Endothelial cell of umbilical vein (primary cell): ENCODE measurements around the gene SYNGR1. TPM values are rescaled to one million over a fixed set of nuclear protein-coding genes. Genes with fewer than 3 reads are reported as not detected.

Source experiments
- Bru-seq: library from RNA; stranded (reverse); fragments of 400-500 nt; gene quantifications from one replicate; lab custom pipeline; 2021; lab: Mats Ljungman, UMichigan
- BruChase-seq, 2 experiments: library from RNA; stranded (reverse); fragments of 400-500 nt; gene quantifications; one replicate each; lab custom pipeline; 2021; lab: Mats Ljungman, UMichigan
- BruUV-seq: library from RNA; stranded (reverse); fragments of 400-500 nt; replicated peaks from 2 replicates; lab custom pipeline; 2021; lab: Mats Ljungman, UMichigan
- CTCF ChIA-PET: fragments of 300-600, 350-600 bp; sonication (Branson Sonifier 250); formaldehyde crosslinking; loops from one replicate; lab custom pipeline; 2021; ENCODE audit warnings: antibody characterized with exemption, inconsistent platforms; lab: Charles Lee
- POLR2A ChIA-PET: fragments of 300-600, 350-600 bp; sonication (Branson Sonifier 250); formaldehyde crosslinking; loops from one replicate; lab custom pipeline; 2021; ENCODE audit warnings: antibody characterized with exemption, inconsistent platforms; lab: Charles Lee
- DNase-seq: peaks from one replicate; pipeline ENCODE4 v3.0.0-alpha.2; 2011; ENCODE audit warnings: low read depth, low spot score
- FAIRE-seq: peaks from 2 replicates; lab custom pipeline; 2011; peaks lifted over from hg19 to GRCh38; lab: Jason Lieb, UNC
- H2AFZ ChIP-seq: 2 replicates; pipeline ENCODE4 v1.6.0; 2012; ENCODE audit warnings: low read depth, low read length, control low read depth, inconsistent platforms
- H3K27ac ChIP-seq: 2 replicates; pipeline ENCODE4 v1.5.1; 2011; ENCODE audit warnings: low read depth, mild to moderate bottlenecking, control low read depth, low read length, moderate library complexity; ENCODE audit not compliant: insufficient read depth
- H3K27me3 ChIP-seq, 2 experiments: 2 replicates each; pipeline versions ENCODE4 v1.6.0 to v1.6.1; 2011; ENCODE audit warnings: low read length in 2 of 2, mixed read lengths in 1 of 2; ENCODE audit not compliant: control insufficient read depth in 2 of 2, insufficient read depth in 2 of 2
- H3K36me3 ChIP-seq, 2 experiments: 2 replicates in 1 of 2; 3 replicates in 1 of 2; pipeline ENCODE4 v1.5.1; 2011; ENCODE audit warnings: low read length in 2 of 2, mild to moderate bottlenecking in 1 of 2, moderate library complexity in 1 of 2; ENCODE audit not compliant: control insufficient read depth in 2 of 2, insufficient read depth in 2 of 2; ENCODE audit errors: extremely low read depth in 1 of 2
- H3K4me1 ChIP-seq: 3 replicates; pipeline ENCODE4 v1.5.1; 2011; ENCODE audit warnings: mild to moderate bottlenecking, low read length; ENCODE audit not compliant: control insufficient read depth, insufficient read depth; ENCODE audit errors: extremely low read depth
- H3K4me2 ChIP-seq: 2 replicates; pipeline ENCODE4 v1.6.1; 2011; ENCODE audit warnings: low read length, control low read depth, mixed read lengths; ENCODE audit not compliant: insufficient read depth
- H3K4me3 ChIP-seq, 3 experiments: fragments of 200-600 bp in 1 of 3; sonication (generic), shearing (Covaris generic) in 1 of 3; replicated peaks in 1 of 3; 2 replicates each; pipeline ENCODE4 v1.5.1; 2011 to 2016; ENCODE audit warnings: control low read depth in 3 of 3, low read length in 3 of 3, mild to moderate bottlenecking in 2 of 3, inconsistent platforms in 1 of 3, low read depth in 1 of 3, moderate library complexity in 1 of 3; ENCODE audit not compliant: insufficient read depth in 1 of 3
- H3K79me2 ChIP-seq: 2 replicates; pipeline ENCODE4 v1.6.0; 2012; ENCODE audit warnings: low read length, inconsistent platforms; ENCODE audit not compliant: control insufficient read depth, insufficient read depth
- H3K9ac ChIP-seq: replicated peaks from 2 replicates; pipeline ENCODE3; 2011; ENCODE audit warnings: low read length, control low read depth; ENCODE audit not compliant: insufficient read depth; ENCODE audit errors: extremely low read depth
- H3K9me1 ChIP-seq: replicated peaks from 3 replicates; pipeline ENCODE4 v1.6.0; 2011; ENCODE audit warnings: mild to moderate bottlenecking, low read length; ENCODE audit not compliant: control insufficient read depth, insufficient read depth; ENCODE audit errors: extremely low read depth
- H3K9me3 ChIP-seq: replicated peaks from 2 replicates; pipeline ENCODE4 v1.5.1; 2012; ENCODE audit warnings: low read length, inconsistent platforms; ENCODE audit not compliant: control insufficient read depth, insufficient read depth
- H4K20me1 ChIP-seq: replicated peaks from 2 replicates; pipeline ENCODE3; 2011; ENCODE audit warnings: mild to moderate bottlenecking, low read length; ENCODE audit not compliant: control insufficient read depth, insufficient read depth; ENCODE audit errors: extremely low read depth
- EZH2 ChIP-seq: IDR thresholded peaks from 2 replicates; pipeline ENCODE4 v1.6.1; 2012; ENCODE audit warnings: borderline replicate concordance, low read depth, mild to moderate bottlenecking, moderate library complexity, low read length, inconsistent platforms; ENCODE audit not compliant: severe bottlenecking
- GATA2 ChIP-seq: IDR thresholded peaks from 2 replicates; pipeline ENCODE4 v1.7.0; 2011; ENCODE audit warnings: low read depth, mild to moderate bottlenecking, moderate library complexity, mixed read lengths, low read length; ENCODE audit not compliant: insufficient read length, insufficient read depth
- dilution Hi-C: fragments of 300-500 bp; cut with MboI; formaldehyde crosslinking; loops from one replicate; pipeline ENCODE4 v1.15.0; 2019; ENCODE audit warnings: low sequenced_read_pairs; ENCODE audit not compliant: extremely low pct_ligation_motif_present
- intact Hi-C: fragments of 100-400 bp; cut with micrococcal nuclease; formaldehyde crosslinking; loops from one replicate; pipeline ENCODE4 v1.10.0; 2022
- long read RNA-seq: library from polyadenylated mRNA; stranded (forward); transcript quantifications from one replicate; pipeline ENCODE4 v2.0.0, GENCODE V29; 2021
- polyA minus RNA-seq, 3 experiments: library from RNA; depleted of rRNA, polyadenylated mRNA; stranded (reverse); fragments of >200 nt; gene quantifications; 1 replicate in 1 of 3; 2 replicates in 2 of 3; pipeline ENCODE4 v1.2.3, GENCODE V29; 2011
- polyA plus RNA-seq, 4 experiments: library from polyadenylated mRNA; depleted of rRNA in 3 of 4; stranded (reverse) in 3 of 4; unstranded in 1 of 4; fragments of >200 nt; gene quantifications; 2 replicates each; pipeline versions ENCODE4 v1.2.1 to v1.2.3, GENCODE V29; 2011 to 2012; ENCODE audit warnings: missing spikeins in 1 of 4
- total RNA-seq: library from RNA; stranded (reverse); gene quantifications from 2 replicates; pipeline ENCODE4 v1.2.3, GENCODE V29; 2021
- TF ChIP-seq, protein P1 (sequence below), 2 donors: IDR thresholded peaks; 1 replicate in 1 of 2; 2 replicates in 1 of 2; pipeline ENCODE4 v1.5.1; 2011; ENCODE audit warnings: low read length in 2 of 2, mild to moderate bottlenecking in 2 of 2, moderate library complexity in 2 of 2, control low read depth in 1 of 2, inconsistent platforms in 1 of 2, low read depth in 1 of 2; ENCODE audit not compliant: insufficient read depth in 1 of 2; ENCODE audit errors: extremely low read depth in 1 of 2

The SYNGR1 gene, protein sequence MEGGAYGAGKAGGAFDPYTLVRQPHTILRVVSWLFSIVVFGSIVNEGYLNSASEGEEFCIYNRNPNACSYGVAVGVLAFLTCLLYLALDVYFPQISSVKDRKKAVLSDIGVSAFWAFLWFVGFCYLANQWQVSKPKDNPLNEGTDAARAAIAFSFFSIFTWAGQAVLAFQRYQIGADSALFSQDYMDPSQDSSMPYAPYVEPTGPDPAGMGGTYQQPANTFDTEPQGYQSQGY
- total RNA-seq = 3.7 and 3.8 TPM in 2 replicates
- polyA plus RNA-seq = 10.2 and 16.5 TPM in 2 replicates
- polyA plus RNA-seq (2011; cell fraction: cytosol; rRNA removed) = 4.1 and 8.8 TPM in 2 replicates
- 7.7 and 13.1 TPM in 2 replicates for polyA plus RNA-seq (2011; cell fraction: nucleus; rRNA removed)
- polyA plus RNA-seq (2012) = 7.7 and 11.3 TPM in 2 replicates
- 2.4 and 3.5 TPM in 2 replicates for polyA minus RNA-seq
- 5.1 TPM for polyA minus RNA-seq (2011; cell fraction: cytosol; rRNA and poly(A)+ RNA removed)
- 2.1 and 5.6 TPM in 2 replicates for polyA minus RNA-seq (2011; cell fraction: nucleus; rRNA and poly(A)+ RNA removed)
- Bru-seq, nascent RNA = percentile 28 among the genes with signal in this experiment
- BruChase-seq, experiment 1, labeled RNA remaining after a 6-hour chase = percentile 25 among the genes with signal in this experiment
- BruChase-seq, experiment 2, labeled RNA remaining after a 2-hour chase = percentile 25 among the genes with signal in this experiment
- long read RNA-seq, transcript SYNGR1-202 (4 exons, 1,361 nt) = major isoform, 15 of 21 reads
- long read RNA-seq, partial matches to known transcripts = 0 of 21 reads
- long read RNA-seq, other reads (novel, unspliced or antisense) = 6 of 21 reads

GRCh38 chr22:39349967-39350726 lies at the start of gene SYNGR1:
SYNGR1 (plus strand) TSS chr22:39349991; CDS start chr22:39350011, 20 bp downstream.
- Histone ChIP-seq H3K27me3 (peaks cover 0 to 2% of the 10 kb centered on the region in 2 experiments), H3K9me3 (no peaks in the 10 kb centered on the region), H3K27ac (no peak within 1 kb of the TSS), H3K9ac (peak within 1 kb of the TSS; percentile 27), H3K4me2 (peak within 1 kb of the TSS; percentile 84), H3K79me2 (no peaks in the 10 kb centered on the region), H3K9me1 (no peaks in the 10 kb centered on the region), H3K4me3 (peak within 1 kb of the TSS; percentile 58 to 61 (median 60)), H3K36me3 (no peaks in the 10 kb centered on the region), H4K20me1 (no peaks in the 10 kb centered on the region), H2AFZ (peak within 1 kb of the TSS; percentile 98), H3K4me1 (peaks cover 4% of the 10 kb centered on the region)
- POLR2A ChIA-PET = interaction anchor here (0.8 kb wide), 1 partner anchor 225 kb away, joined by 3 read pairs; no protein-coding TSS in a partner anchor
- CTCF ChIA-PET = interaction anchor here (1.2 to 1.6 kb wide), 3 partner anchors 17 to 30 kb away, joined by 3 to 4 read pairs (median 3); no protein-coding TSS in a partner anchor
- DNase-seq = no peak
- no peak for FAIRE-seq
- intact Hi-C loops (loop anchor here (5.0 to 10.0 kb wide), 2 partner anchors 47 to 145 kb away; partner anchors contain the start of gene TAB1), dilution Hi-C loops (no loop called here)
- TF ChIP-seq EZH2 = peak; percentile 47
- no peak for TF ChIP-seq GATA2
- TF ChIP-seq, protein P1, sequence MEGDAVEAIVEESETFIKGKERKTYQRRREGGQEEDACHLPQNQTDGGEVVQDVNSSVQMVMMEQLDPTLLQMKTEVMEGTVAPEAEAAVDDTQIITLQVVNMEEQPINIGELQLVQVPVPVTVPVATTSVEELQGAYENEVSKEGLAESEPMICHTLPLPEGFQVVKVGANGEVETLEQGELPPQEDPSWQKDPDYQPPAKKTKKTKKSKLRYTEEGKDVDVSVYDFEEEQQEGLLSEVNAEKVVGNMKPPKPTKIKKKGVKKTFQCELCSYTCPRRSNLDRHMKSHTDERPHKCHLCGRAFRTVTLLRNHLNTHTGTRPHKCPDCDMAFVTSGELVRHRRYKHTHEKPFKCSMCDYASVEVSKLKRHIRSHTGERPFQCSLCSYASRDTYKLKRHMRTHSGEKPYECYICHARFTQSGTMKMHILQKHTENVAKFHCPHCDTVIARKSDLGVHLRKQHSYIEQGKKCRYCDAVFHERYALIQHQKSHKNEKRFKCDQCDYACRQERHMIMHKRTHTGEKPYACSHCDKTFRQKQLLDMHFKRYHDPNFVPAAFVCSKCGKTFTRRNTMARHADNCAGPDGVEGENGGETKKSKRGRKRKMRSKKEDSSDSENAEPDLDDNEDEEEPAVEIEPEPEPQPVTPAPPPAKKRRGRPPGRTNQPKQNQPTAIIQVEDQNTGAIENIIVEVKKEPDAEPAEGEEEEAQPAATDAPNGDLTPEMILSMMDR (IDR thresholded peaks at IDR 0.05; ENCODE audit: extremely low read depth in 1 of 2, insufficient read depth in 1 of 2, low read depth in 1 of 2, low read length in 2 of 2) = peak in 1 of 2 donors; percentile 7
- no TSS peak for BruUV-seq
